GM12891 (cell line): Measurements from ENCODE around the gene ZEB2.

ENCODE experiments used
- POLR2A ChIP-seq: IDR thresholded peaks from 2 replicates; pipeline ENCODE4 v1.6.1; 2011; ENCODE audit warnings: low read depth, low read length, control low read depth
- POLR2AphosphoS5 ChIP-seq: IDR thresholded peaks from 2 replicates; pipeline ENCODE4 v1.6.1; 2011; ENCODE audit warnings: low read depth, low read length, control low read depth
- TAF1 ChIP-seq: IDR thresholded peaks from 2 replicates; pipeline ENCODE4 v1.6.1; 2011; ENCODE audit warnings: low read depth, low read length, control low read depth

GRCh38 chr2:144479138-144479537 lies 40.8 kb downstream of the ZEB2 start:
- TF ChIP-seq POLR2AphosphoS5 = no peak
- no peak for TF ChIP-seq POLR2A
- TF ChIP-seq TAF1 = no peak
